ENCODE measurements around the gene PPIP5K1. TPM values are rescaled to one million over a fixed set of nuclear protein-coding genes. Genes with fewer than 3 reads are reported as not detected.

The PPIP5K1 gene
- total and polyA plus RNA-seq, 2 donors from 2014 or later = 7.7 to 64.6 TPM

DNA sequence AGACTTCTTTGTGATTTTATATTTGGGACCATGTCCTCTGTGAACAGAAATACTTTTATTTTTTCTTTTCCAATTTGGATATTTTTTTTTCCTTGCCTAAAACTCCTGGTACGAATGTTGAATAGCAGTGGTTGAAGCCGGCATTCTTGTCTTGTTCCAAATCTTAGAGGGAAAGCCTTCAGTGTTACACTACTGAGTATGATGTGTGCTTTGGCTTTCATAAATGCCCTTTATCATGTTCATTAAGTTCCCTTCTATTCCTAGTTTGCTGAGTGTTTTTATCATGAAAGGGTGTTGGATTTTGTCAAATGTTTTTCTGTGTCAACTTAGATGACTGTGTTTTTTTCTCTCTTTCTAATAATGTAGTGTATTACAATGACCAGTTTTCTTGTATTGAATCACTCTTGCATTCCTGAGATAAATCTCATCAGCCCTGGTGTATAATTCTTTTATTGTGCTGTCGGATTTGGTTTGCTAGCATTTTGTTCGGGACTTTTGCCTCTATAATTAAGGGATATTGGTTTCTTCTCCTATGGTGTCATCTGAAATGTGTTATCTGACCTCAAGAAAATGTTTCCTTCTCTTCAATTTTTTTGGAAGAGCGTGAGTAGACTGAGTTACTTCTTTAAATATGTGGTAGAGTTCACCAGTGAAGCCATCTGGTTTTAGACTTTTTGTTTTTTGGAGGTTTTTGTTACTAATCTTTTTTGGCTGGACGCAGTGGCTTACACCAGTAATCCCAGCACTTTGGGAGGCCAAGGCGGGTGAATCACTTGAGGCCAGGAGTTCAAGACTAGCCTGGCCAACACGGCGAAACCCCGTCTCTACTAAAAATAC, 39.3 kb downstream of the PPIP5K1 start:
- no peaks in the 10 kb centered on the region for H3K4me1 ChIP-seq (ENCODE audit: control insufficient read depth in 2 of 3, insufficient read depth in 2 of 3, low read depth in 1 of 3, low read length in 3 of 3)
- no peak overlapping the region for H3K4me3 ChIP-seq (ENCODE audit: low read length in 3 of 3)
- H3K27ac ChIP-seq (ENCODE audit: low read depth in 2 of 2, low read length in 2 of 2) = no peak overlapping the region
- no peak for FAIRE-seq
- no peaks in the 10 kb centered on the region for H3K36me3 ChIP-seq (ENCODE audit: control insufficient read depth in 2 of 3, insufficient read depth in 3 of 3, low read length in 3 of 3)
- H3K9me3 ChIP-seq (ENCODE audit: control insufficient read depth in 2 of 3, insufficient read depth in 1 of 3, low read length in 3 of 3) = no peaks in the 10 kb centered on the region
- TF ChIP-seq, protein P1, sequence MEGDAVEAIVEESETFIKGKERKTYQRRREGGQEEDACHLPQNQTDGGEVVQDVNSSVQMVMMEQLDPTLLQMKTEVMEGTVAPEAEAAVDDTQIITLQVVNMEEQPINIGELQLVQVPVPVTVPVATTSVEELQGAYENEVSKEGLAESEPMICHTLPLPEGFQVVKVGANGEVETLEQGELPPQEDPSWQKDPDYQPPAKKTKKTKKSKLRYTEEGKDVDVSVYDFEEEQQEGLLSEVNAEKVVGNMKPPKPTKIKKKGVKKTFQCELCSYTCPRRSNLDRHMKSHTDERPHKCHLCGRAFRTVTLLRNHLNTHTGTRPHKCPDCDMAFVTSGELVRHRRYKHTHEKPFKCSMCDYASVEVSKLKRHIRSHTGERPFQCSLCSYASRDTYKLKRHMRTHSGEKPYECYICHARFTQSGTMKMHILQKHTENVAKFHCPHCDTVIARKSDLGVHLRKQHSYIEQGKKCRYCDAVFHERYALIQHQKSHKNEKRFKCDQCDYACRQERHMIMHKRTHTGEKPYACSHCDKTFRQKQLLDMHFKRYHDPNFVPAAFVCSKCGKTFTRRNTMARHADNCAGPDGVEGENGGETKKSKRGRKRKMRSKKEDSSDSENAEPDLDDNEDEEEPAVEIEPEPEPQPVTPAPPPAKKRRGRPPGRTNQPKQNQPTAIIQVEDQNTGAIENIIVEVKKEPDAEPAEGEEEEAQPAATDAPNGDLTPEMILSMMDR (IDR thresholded peaks at IDR 0.05; ENCODE audit: borderline replicate concordance, extremely low read depth, insufficient read depth) = no peak
- H3K27me3 ChIP-seq (ENCODE audit: control insufficient read depth, insufficient read depth, low read length) = no peaks in the 10 kb centered on the region
- intact Hi-C loops (cut with DNase I) = no loop called here
- no peak for DNase-seq
- H3K9ac ChIP-seq (ENCODE audit: low read length in 3 of 3) = no peak overlapping the region

DNA sequence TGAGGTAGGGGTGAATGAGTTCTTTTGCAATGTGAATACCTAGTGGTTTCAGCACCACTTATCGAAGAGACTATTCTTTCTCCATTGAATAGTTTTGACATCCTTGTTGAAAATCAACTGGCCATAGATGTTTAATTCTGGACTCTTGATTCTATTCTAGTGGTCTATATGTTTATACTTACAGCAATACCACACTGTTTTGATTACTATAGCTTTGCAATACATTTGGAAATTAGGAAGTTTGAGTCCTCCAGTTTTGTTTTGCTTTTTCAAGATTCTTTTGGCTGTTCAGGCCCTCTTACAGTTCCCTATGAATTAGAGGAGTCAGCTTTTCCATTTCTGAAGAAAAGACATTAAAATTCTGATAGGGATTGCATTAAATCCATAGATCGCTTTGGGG, 42.5 kb downstream of the PPIP5K1 start:
- no peaks in the 10 kb centered on the region for H3K27me3 ChIP-seq (ENCODE audit: control insufficient read depth, insufficient read depth, low read length)
- no peaks in the 10 kb centered on the region for H3K9me3 ChIP-seq (ENCODE audit: control insufficient read depth in 2 of 3, insufficient read depth in 1 of 3, low read length in 3 of 3)
- DNase-seq (no peak), FAIRE-seq (no peak)
- no peak overlapping the region for H3K27ac ChIP-seq (ENCODE audit: low read depth in 2 of 2, low read length in 2 of 2)
- H3K36me3 ChIP-seq (ENCODE audit: control insufficient read depth in 2 of 3, insufficient read depth in 3 of 3, low read length in 3 of 3) = no peaks in the 10 kb centered on the region
- no peak overlapping the region for H3K9ac ChIP-seq (ENCODE audit: low read length in 3 of 3)
- intact Hi-C loops (cut with DNase I) = no loop called here
- no peaks in the 10 kb centered on the region for H3K4me1 ChIP-seq (ENCODE audit: control insufficient read depth in 2 of 3, insufficient read depth in 2 of 3, low read depth in 1 of 3, low read length in 3 of 3)
- no peak overlapping the region for H3K4me3 ChIP-seq (ENCODE audit: low read length in 3 of 3)
- TF ChIP-seq, protein P1 (IDR thresholded peaks at IDR 0.05; ENCODE audit: borderline replicate concordance, extremely low read depth, insufficient read depth) = no peak

DNA sequence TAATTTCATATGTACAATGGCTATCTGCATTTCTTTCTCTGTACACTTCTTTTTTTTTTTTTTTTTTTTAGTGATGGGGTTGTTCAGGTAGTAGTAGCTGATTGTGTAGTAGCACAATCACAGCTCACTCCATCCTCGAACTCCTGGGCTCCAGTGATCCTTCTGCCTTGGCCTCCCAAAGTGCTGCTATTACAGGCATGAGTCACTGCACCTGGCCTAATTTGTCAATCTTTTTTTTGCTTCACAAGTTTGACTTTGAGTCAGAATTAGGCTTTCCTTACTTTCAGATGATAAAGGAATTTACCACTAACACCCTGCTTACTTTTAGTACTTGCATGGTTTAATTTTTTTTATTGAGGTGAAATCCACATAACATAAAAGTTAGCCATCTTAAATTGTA, 44.6 kb downstream of the PPIP5K1 start:
- Histone ChIP-seq H3K9me3 (ENCODE audit: control insufficient read depth in 2 of 3, insufficient read depth in 1 of 3, low read length in 3 of 3) (no peaks in the 10 kb centered on the region), H3K27me3 (ENCODE audit: control insufficient read depth, insufficient read depth, low read length) (no peaks in the 10 kb centered on the region), H3K27ac (ENCODE audit: low read depth in 2 of 2, low read length in 2 of 2) (no peak overlapping the region), H3K4me1 (ENCODE audit: control insufficient read depth in 2 of 3, insufficient read depth in 2 of 3, low read depth in 1 of 3, low read length in 3 of 3) (no peaks in the 10 kb centered on the region), H3K9ac (ENCODE audit: low read length in 3 of 3) (no peak overlapping the region), H3K36me3 (ENCODE audit: control insufficient read depth in 2 of 3, insufficient read depth in 3 of 3, low read length in 3 of 3) (no peaks in the 10 kb centered on the region), H3K4me3 (ENCODE audit: low read length in 3 of 3) (no peak overlapping the region)
- TF ChIP-seq, protein P1 (IDR thresholded peaks at IDR 0.05; ENCODE audit: borderline replicate concordance, extremely low read depth, insufficient read depth) = no peak
- DNase-seq (no peak), FAIRE-seq (no peak)
- intact Hi-C loops (cut with DNase I) = no loop called here
